Sigmoid colon (tissue), 7 donors: ENCODE data around the gene PRKG1. TPM values are rescaled to one million over a fixed set of nuclear protein-coding genes. Genes with fewer than 3 reads are reported as not detected.

Experiments
- DNase-seq: peaks from one replicate; pipeline ENCODE4 v3.0.0-alpha.2; 2019
- H3K27ac ChIP-seq, 4 donors: fragments of 200-600 bp; sonication (generic); one replicate each; pipeline ENCODE4 v1.5.1; 2016 to 2019; ENCODE audit warnings: mild to moderate bottlenecking in 1 of 4
- H3K27me3 ChIP-seq, 3 donors: fragments of 200-600 bp; sonication (generic); one replicate each; pipeline ENCODE4 v1.5.1; 2019; ENCODE audit warnings: mild to moderate bottlenecking in 1 of 3
- H3K36me3 ChIP-seq, 4 donors: fragments of 200-600 bp; sonication (generic); one replicate each; pipeline ENCODE4 v1.5.1; 2016 to 2019
- H3K4me1 ChIP-seq, 4 donors: fragments of 200-600 bp; sonication (generic); one replicate each; pipeline ENCODE4 v1.5.1; 2017 to 2019
- H3K4me3 ChIP-seq, 4 donors: fragments of 200-600 bp; sonication (generic); one replicate each; pipeline ENCODE4 v1.5.1; 2017 to 2019; ENCODE audit warnings: mild to moderate bottlenecking in 2 of 4, moderate library complexity in 1 of 4
- H3K9me3 ChIP-seq, 4 donors: fragments of 200-600 bp in 3 of 4; sonication (generic) in 3 of 4; one replicate each; pipeline versions ENCODE4 v1.5.1 to v1.6.1; 2013 to 2019
- CTCF ChIP-seq, 4 experiments: fragments of 450-650 bp in 3 of 4; fragments of 200-600 bp in 1 of 4; IDR thresholded peaks; one replicate each; pipeline ENCODE4 v1.5.1; 2016 to 2019; ENCODE audit warnings: antibody characterized with exemption in 4 of 4, mild to moderate bottlenecking in 3 of 4, moderate library complexity in 2 of 4
- EP300 ChIP-seq, 4 donors: sonication (generic); formaldehyde crosslinking; IDR thresholded peaks; one replicate each; pipeline ENCODE4 v1.6.1; 2017; ENCODE audit warnings: antibody characterized with exemption in 4 of 4
- POLR2A ChIP-seq, 2 donors: fragments of 450-650 bp; IDR thresholded peaks; one replicate each; pipeline ENCODE4 v1.6.1; 2016; ENCODE audit warnings: antibody characterized with exemption in 2 of 2, mild to moderate bottlenecking in 2 of 2, moderate library complexity in 2 of 2
- POLR2AphosphoS5 ChIP-seq, 4 donors: sonication (generic); formaldehyde crosslinking; IDR thresholded peaks; one replicate each; pipeline ENCODE4 v1.6.1; 2017; ENCODE audit warnings: antibody characterized with exemption in 4 of 4
- WGBS, 2 donors: extraction: QIAGEN DNeasy Blood & Tissue Kit; methylation state at CpG; one replicate each; pipeline ENCODE4 v1.1.7; 2013; 5-methylcytosine and 5-hydroxymethylcytosine counted together
- intact Hi-C: fragments of 100-400 bp; cut with DNase I; formaldehyde crosslinking; loops from one replicate; pipeline ENCODE4 v1.15.1; 2023
- polyA plus RNA-seq, 3 donors: library from polyadenylated mRNA; stranded (reverse); fragments of 200-250 nt; gene quantifications; one replicate each; pipeline ENCODE4 v1.2.3, GENCODE V29; 2013
- total RNA-seq, 4 donors: library from RNA; depleted of rRNA; stranded (reverse); fragments of >200 nt; gene quantifications; one replicate each; pipeline ENCODE4 v1.1.0, GENCODE V29; 2016
- donor health status: healthy with polysubstance abuse.
- donor health status: Bipolar disorder and iron deficiency.
- donor health status: healthy.

The PRKG1 gene
- total and polyA plus RNA-seq, 7 donors = 3.7 to 92.9 (median 60.2) TPM

- TF ChIP-seq POLR2A (IDR thresholded peaks at IDR 0.05) (no peak), EP300 (IDR thresholded peaks at IDR 0.05) (no peak), POLR2AphosphoS5 (IDR thresholded peaks at IDR 0.05) (no peak), CTCF (IDR thresholded peaks at IDR 0.05) (no peak)
- Histone ChIP-seq H3K27me3 (no peaks in the 10 kb centered on the region), H3K36me3 (no peaks in the 10 kb centered on the region), H3K9me3 (no peaks in the 10 kb centered on the region), H3K4me3 (no peak overlapping the region), H3K4me1 (peaks cover 0 to 19% (median 3%) of the 10 kb centered on the region in 4 donors), H3K27ac (no peak overlapping the region)
- 75 to 79% methylated on average over 1 of the region's 1 CpG for WGBS, 2 donors
- intact Hi-C loops = no loop called here
- DNase-seq = no peak
Observed at GRCh38 chr10:51319173-51319435, 244.8 kb downstream of the PRKG1 start.

DNA sequence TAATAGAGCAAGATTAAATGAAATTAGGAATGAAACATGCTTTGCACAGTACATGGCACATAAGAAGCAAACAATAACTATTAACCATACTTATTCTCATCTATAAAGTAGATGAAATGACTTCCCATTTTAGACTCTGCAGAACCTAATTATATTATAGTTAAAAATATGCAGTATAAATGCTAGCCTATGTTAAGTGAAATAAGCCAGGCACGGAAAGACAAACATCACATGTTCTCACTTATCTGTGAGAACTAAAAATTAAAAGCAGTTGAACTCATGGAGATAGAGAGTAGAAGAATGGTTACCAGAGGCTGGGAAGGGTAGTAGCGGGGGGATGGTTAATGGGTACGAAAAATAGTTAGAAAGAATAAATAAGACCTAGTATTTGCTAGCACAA is 247.0 kb downstream of the PRKG1 start:
- Histone ChIP-seq H3K4me3 (no peak overlapping the region), H3K9me3 (no peaks in the 10 kb centered on the region), H3K27me3 (no peaks in the 10 kb centered on the region), H3K36me3 (no peaks in the 10 kb centered on the region), H3K4me1 (peaks cover 0 to 14% (median 3%) of the 10 kb centered on the region in 4 donors), H3K27ac (no peak overlapping the region)
- intact Hi-C loops = no loop called here
- TF ChIP-seq CTCF (IDR thresholded peaks at IDR 0.05) = no peak
- no peak for TF ChIP-seq POLR2A (IDR thresholded peaks at IDR 0.05)
- TF ChIP-seq EP300 (IDR thresholded peaks at IDR 0.05) = no peak
- TF ChIP-seq POLR2AphosphoS5 (IDR thresholded peaks at IDR 0.05) = no peak
- 93% methylated on average over 3 of the region's 3 CpGs for whole genome bisulfite sequencing, 2 donors
- DNase-seq = no peak

DNA sequence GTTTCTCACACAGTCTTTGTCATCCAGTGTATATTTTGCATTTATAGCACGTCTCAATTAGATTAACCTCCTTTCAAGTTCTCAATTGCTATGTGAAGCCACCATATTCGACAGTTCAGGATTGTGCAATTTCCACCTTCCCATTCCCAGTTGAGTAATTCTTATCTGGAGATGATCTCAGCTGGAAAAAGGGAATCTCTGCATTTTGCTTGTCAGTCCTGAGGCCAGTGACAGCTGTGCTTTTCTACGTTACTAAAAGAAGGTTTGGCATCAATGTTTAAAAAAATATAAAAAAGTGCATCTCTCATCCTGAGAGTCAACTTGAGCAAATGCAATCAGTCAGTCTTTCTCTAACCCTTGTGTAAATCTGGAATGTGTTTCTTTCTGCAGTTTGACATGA is 247.7 kb downstream of the PRKG1 start:
- Histone ChIP-seq H3K27ac (no peak overlapping the region), H3K4me1 (peaks cover 0 to 14% (median 3%) of the 10 kb centered on the region in 4 donors), H3K27me3 (no peaks in the 10 kb centered on the region), H3K36me3 (no peaks in the 10 kb centered on the region), H3K4me3 (no peak overlapping the region), H3K9me3 (no peaks in the 10 kb centered on the region)
- 67 to 76% methylated on average over 3 of the region's 3 CpGs for WGBS, 2 donors
- no peak for DNase-seq
- TF ChIP-seq CTCF (IDR thresholded peaks at IDR 0.05) = no peak
- TF ChIP-seq EP300 (IDR thresholded peaks at IDR 0.05) = no peak
- TF ChIP-seq POLR2A (IDR thresholded peaks at IDR 0.05) = no peak
- TF ChIP-seq POLR2AphosphoS5 (IDR thresholded peaks at IDR 0.05) = no peak
- intact Hi-C loops = no loop called here

DNA sequence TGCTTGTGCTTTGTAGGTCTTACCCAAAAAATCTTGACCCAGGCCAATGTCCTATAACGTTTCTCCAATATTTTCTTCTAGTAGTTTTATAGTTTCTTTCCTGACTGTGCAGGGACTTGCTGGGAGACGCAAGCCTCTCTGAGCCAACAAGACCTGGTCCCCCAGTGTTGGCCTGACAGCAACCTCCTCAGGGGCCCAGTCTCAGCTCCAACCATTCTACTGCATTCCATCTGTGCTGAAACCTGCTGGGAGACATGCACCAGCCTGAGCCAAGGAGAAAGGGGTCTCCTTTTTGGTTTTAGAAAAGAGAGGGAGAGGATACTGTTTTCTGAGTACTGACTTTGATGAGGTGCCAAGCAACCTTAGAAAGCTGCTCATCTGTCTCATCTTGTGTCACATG is 251.4 kb downstream of the PRKG1 start:
- 86 to 89% methylated on average over 2 of the region's 2 CpGs for WGBS, 2 donors
- intact Hi-C loops = no loop called here
- no peaks in the 10 kb centered on the region for H3K27me3 ChIP-seq
- no peak overlapping the region for H3K27ac ChIP-seq
- DNase-seq = no peak
- peaks cover 0 to 13% (median 3%) of the 10 kb centered on the region in 4 donors for H3K4me1 ChIP-seq
- no peaks in the 10 kb centered on the region for H3K36me3 ChIP-seq
- H3K4me3 ChIP-seq = no peak overlapping the region
- TF ChIP-seq CTCF (IDR thresholded peaks at IDR 0.05) (no peak), POLR2AphosphoS5 (IDR thresholded peaks at IDR 0.05) (no peak), EP300 (IDR thresholded peaks at IDR 0.05) (no peak), POLR2A (IDR thresholded peaks at IDR 0.05) (no peak)
- H3K9me3 ChIP-seq = no peaks in the 10 kb centered on the region

- TF ChIP-seq POLR2A (IDR thresholded peaks at IDR 0.05) (no peak), POLR2AphosphoS5 (IDR thresholded peaks at IDR 0.05) (no peak), EP300 (IDR thresholded peaks at IDR 0.05) (no peak), CTCF (IDR thresholded peaks at IDR 0.05) (no peak)
- 95 to 97% methylated on average over 1 of the region's 1 CpG for WGBS, 2 donors
Observed at GRCh38 chr10:51326174-51326573, 251.9 kb downstream of the PRKG1 start.

More at GRCh38 chr10:51326174-51326573, 251.9 kb downstream of the PRKG1 start:
- H3K4me3 ChIP-seq = no peak overlapping the region
- H3K27me3 ChIP-seq = no peaks in the 10 kb centered on the region
- H3K9me3 ChIP-seq = no peaks in the 10 kb centered on the region
- H3K4me1 ChIP-seq = peaks cover 0 to 8% (median 2%) of the 10 kb centered on the region in 4 donors
- intact Hi-C loops = no loop called here
- DNase-seq = no peak
- H3K27ac ChIP-seq = no peak overlapping the region
- H3K36me3 ChIP-seq = no peaks in the 10 kb centered on the region
